Activated CD4-positive, alpha-beta memory T cell treated with anti-CD3 and anti-CD28 coated beads, Interleukin-2, amount 10 ng/mL, durations not matched to agents 7 days and 5 days (primary cell): Measurements from ENCODE around the gene PLEKHD1. TPM values are rescaled to one million over a fixed set of nuclear protein-coding genes. Genes with fewer than 3 reads are reported as not detected.
"Not testable (repeated sequence)": the region's sequence is repeated elsewhere in the genome, so short reads cannot be mapped to it uniquely, and the experiment has no call there.

Experiments
- CTCF ChIA-PET: fragments of 350-600 bp; sonication (Branson Sonifier 250); formaldehyde crosslinking; loops from one replicate; lab custom pipeline; 2021; ENCODE audit warnings: antibody characterized with exemption, inconsistent platforms; lab: Charles Lee
- POLR2A ChIA-PET: fragments of 350-600 bp; sonication (Branson Sonifier 250); formaldehyde crosslinking; loops from one replicate; lab custom pipeline; 2021; ENCODE audit warnings: antibody characterized with exemption; lab: Charles Lee
- DNase-seq: peaks from one replicate; pipeline ENCODE4 v3.0.0-alpha.2; 2020
- H3K27ac Mint-ChIP-seq: one replicate; pipeline ENCODE4 v1.8.0; 2021; ENCODE audit warnings: mild to moderate bottlenecking, mixed read lengths
- H3K27me3 Mint-ChIP-seq: one replicate; pipeline ENCODE4 v1.8.0; 2021; ENCODE audit warnings: mixed read lengths
- H3K36me3 Mint-ChIP-seq: one replicate; pipeline ENCODE4 v1.8.0; 2021; ENCODE audit warnings: low read depth, mixed read lengths
- H3K4me1 Mint-ChIP-seq: one replicate; pipeline ENCODE4 v1.8.0; 2021; ENCODE audit warnings: mixed read lengths
- H3K4me3 Mint-ChIP-seq: one replicate; pipeline ENCODE4 v1.8.0; 2021; ENCODE audit warnings: mild to moderate bottlenecking, mixed read lengths
- H3K9me3 Mint-ChIP-seq: one replicate; pipeline ENCODE4 v1.8.0; 2021; ENCODE audit warnings: mixed read lengths
- total RNA-seq, 2 experiments: library from RNA; stranded (reverse); gene quantifications; one replicate each; pipeline ENCODE4 v1.2.3, GENCODE V29; 2021

PLEKHD1 gene
- total RNA-seq, 2 experiments from 2014 or later: 0.13 to 0.15 TPM

DNA sequence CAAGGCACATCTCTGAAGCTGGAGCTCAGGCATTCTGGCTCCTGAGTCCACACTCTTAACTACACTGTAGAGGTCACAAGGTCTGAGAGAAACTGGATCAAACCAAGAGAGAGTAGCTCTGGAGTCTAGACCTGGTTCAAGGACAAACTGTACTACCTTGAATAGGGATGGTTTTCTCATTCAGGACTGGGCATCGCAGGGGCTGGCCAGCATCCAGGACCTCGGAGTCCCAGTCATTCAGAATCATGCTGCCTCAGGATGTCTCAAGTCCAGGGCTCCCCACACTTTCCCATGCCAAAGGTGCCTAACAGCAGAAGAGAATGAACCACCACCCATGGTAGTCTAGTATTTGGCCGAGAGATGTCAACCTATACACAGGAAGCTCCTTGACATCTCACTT, 13.1 kb upstream of the PLEKHD1 start:
- H3K4me3 Mint-ChIP-seq: no peak overlapping the region
- no peaks in the 10 kb centered on the region for H3K9me3 Mint-ChIP-seq
- H3K36me3 Mint-ChIP-seq: no peaks in the 10 kb centered on the region
- CTCF ChIA-PET: interaction anchor here (0.9 kb wide), 1 partner anchor 223 kb away, joined by 3 read pairs; no protein-coding TSS in a partner anchor
- H3K4me1 Mint-ChIP-seq: peaks cover 6% of the 10 kb centered on the region
- DNase-seq: no peak
- POLR2A ChIA-PET: no interaction called here
- no peaks in the 10 kb centered on the region for H3K27me3 Mint-ChIP-seq
- no peak overlapping the region for H3K27ac Mint-ChIP-seq

GRCh38 chr14:69471916-69472315, 12.6 kb upstream of the PLEKHD1 start:
- H3K4me1 Mint-ChIP-seq: peaks cover 6% of the 10 kb centered on the region
- no peaks in the 10 kb centered on the region for H3K36me3 Mint-ChIP-seq
- no peaks in the 10 kb centered on the region for H3K9me3 Mint-ChIP-seq
- no peak overlapping the region for H3K4me3 Mint-ChIP-seq
- DNase-seq: peak; percentile 36
- ChIA-PET CTCF (interaction anchor here (0.9 kb wide), 1 partner anchor 224 kb away, joined by 3 read pairs; no protein-coding TSS in a partner anchor), POLR2A (no interaction called here)
- no peaks in the 10 kb centered on the region for H3K27me3 Mint-ChIP-seq
- no peak overlapping the region for H3K27ac Mint-ChIP-seq

GRCh38 chr14:69473260-69473659, 11.3 kb upstream of the PLEKHD1 start:
- Mint-ChIP-seq H3K27ac (no peak overlapping the region), H3K27me3 (no peaks in the 10 kb centered on the region), H3K4me1 (peaks cover 6% of the 10 kb centered on the region), H3K4me3 (no peak overlapping the region), H3K9me3 (no peaks in the 10 kb centered on the region), H3K36me3 (no peaks in the 10 kb centered on the region)
- CTCF ChIA-PET: interaction anchor here (2.5 kb wide), 1 partner anchor 15 kb away, joined by 7 read pairs; no protein-coding TSS in a partner anchor
- POLR2A ChIA-PET: no interaction called here
- DNase-seq: no peak

GRCh38 chr14:69473946-69474345, 10.6 kb upstream of the PLEKHD1 start:
- no peaks in the 10 kb centered on the region for H3K27me3 Mint-ChIP-seq
- peaks cover 6% of the 10 kb centered on the region for H3K4me1 Mint-ChIP-seq
- no peak overlapping the region for H3K4me3 Mint-ChIP-seq
- H3K9me3 Mint-ChIP-seq: no peaks in the 10 kb centered on the region
- POLR2A ChIA-PET: no interaction called here
- no peak for DNase-seq
- H3K36me3 Mint-ChIP-seq: no peaks in the 10 kb centered on the region
- CTCF ChIA-PET: interaction anchor here (2.5 kb wide), 1 partner anchor 15 kb away, joined by 7 read pairs; no protein-coding TSS in a partner anchor
- H3K27ac Mint-ChIP-seq: no peak overlapping the region

DNA sequence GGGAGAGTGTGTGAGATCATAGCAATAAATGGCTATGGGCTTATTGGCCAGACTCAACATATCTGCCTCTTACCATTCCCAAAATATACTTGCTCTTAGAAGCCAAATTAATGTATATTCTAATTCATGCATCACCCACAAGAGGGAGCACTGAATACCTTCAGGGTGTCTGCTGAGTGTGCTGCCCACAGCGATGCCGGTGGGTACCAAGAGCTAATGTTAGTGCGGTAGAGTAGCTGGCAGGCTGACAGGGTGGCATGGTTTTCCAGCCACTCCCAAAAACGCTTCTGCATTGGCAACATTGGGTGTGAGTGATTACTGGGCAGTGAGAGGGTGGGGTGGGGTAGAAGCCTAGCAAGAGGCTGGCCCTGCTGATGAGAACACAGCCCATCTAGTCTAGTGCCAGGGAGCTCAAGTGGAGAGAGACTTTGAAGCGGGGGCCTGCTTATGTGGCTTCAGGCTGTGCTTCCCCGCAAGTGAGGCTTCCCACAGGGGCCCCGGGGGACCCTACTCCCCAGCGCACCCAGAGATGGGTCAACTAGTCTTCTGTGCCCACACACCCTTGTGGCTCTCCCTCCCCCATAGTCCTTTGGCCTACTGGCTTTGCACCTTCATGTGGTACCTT, 9.2 kb upstream of the PLEKHD1 start:
- Mint-ChIP-seq H3K9me3 (no peaks in the 10 kb centered on the region), H3K36me3 (no peaks in the 10 kb centered on the region), H3K4me1 (peaks cover 6% of the 10 kb centered on the region), H3K4me3 (no peak overlapping the region), H3K27ac (no peak overlapping the region), H3K27me3 (peaks cover 3% of the 10 kb centered on the region)
- POLR2A ChIA-PET: no interaction called here
- CTCF ChIA-PET: interaction anchor here (0.7 to 2.5 kb wide), 7 partner anchors 13 to 157 kb away, joined by 3 to 8 read pairs (median 3); no protein-coding TSS in a partner anchor
- DNase-seq: no peak

DNA sequence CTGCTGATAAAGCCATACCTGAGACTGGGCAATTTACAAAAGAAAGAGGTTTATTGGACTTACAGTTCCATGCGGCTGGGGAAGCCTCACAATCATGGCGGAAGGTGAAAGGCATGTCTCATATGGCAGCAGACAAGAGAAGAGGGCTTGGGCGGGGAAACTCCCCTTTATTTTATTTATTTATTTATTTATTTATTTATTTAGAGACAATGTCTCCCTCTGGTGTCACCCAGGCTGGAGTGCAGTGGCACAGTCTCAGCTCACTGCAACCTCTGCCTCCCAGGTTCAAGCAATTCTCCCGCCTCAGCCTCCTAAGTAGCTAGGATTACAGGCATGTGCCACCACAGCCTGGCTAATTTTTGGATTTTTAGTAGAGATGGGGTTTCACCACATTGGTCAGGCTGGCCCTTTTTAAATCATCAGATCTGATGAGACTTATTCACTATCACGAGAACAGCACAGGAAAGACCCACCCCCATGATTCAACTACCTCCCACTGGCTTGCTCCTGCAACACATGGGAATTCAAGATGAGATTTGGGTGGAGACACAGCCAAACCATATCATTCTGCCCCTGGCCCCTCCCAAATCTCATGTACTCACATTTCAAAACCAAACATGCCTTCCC, 7.6 kb upstream of the PLEKHD1 start:
- H3K27ac Mint-ChIP-seq, H3K9me3 Mint-ChIP-seq, POLR2A ChIA-PET, H3K4me1 Mint-ChIP-seq, DNase-seq, H3K36me3 Mint-ChIP-seq, H3K4me3 Mint-ChIP-seq, H3K27me3 Mint-ChIP-seq: not testable (repeated sequence)
- CTCF ChIA-PET: interaction anchor here (0.6 to 1.4 kb wide), 3 partner anchors 12 to 16 kb away, joined by 3 to 4 read pairs (median 4); no protein-coding TSS in a partner anchor

DNA sequence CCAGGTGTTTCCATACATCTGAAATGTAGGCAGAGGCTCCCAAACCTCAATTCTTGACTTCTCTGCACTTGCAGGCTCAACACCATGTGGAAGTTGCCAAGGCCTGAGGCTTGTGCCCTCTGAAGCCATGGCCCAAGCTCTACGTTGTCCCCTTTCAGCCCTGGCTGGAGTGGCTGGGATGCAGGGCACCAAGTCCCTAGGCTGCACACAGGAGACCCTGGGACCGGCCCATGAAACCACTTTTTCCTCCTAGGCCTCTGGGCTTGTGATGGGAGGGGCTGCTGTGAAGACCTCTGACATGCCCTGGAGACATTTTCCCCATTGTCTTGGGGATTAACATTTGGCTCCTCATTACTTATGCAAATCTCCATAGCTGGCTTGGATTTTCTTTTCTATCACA, 6.5 kb upstream of the PLEKHD1 start:
- H3K4me1 Mint-ChIP-seq, DNase-seq, H3K9me3 Mint-ChIP-seq, H3K27ac Mint-ChIP-seq, H3K36me3 Mint-ChIP-seq, POLR2A ChIA-PET, H3K4me3 Mint-ChIP-seq: not testable (repeated sequence)
- peaks cover 11% of the 10 kb centered on the region for H3K27me3 Mint-ChIP-seq
- CTCF ChIA-PET: interaction anchor here (0.8 to 1.4 kb wide), 2 partner anchors 14 to 25 kb away, joined by 3 to 4 read pairs; no protein-coding TSS in a partner anchor

DNA sequence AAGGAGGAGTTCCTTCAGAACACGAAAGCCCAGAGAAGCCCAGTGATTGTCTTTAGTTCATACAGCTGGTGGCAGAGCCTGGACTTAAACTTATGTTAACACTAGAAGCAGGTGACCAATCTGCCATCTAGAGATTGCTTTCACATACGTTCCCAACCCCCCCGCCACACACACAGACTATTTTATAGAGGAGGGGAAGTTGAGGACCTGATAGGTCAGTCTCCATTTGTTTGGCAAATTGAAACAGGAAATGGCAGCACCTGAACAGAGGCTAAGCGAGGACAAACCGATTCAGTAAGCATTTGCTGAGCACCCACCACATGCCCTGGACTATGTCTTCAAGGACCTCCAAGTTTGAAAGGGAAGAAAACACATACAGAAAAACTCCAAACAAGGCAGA, 4.8 kb upstream of the PLEKHD1 start:
- no peak for DNase-seq
- H3K4me3 Mint-ChIP-seq: no peak overlapping the region
- POLR2A ChIA-PET: no interaction called here
- peaks cover 4% of the 10 kb centered on the region for H3K4me1 Mint-ChIP-seq
- CTCF ChIA-PET: no interaction called here
- no peaks in the 10 kb centered on the region for H3K9me3 Mint-ChIP-seq
- peaks cover 20% of the 10 kb centered on the region for H3K27me3 Mint-ChIP-seq
- no peak overlapping the region for H3K27ac Mint-ChIP-seq
- no peaks in the 10 kb centered on the region for H3K36me3 Mint-ChIP-seq

GRCh38 chr14:69480136-69480535, 4.4 kb upstream of the PLEKHD1 start:
- ChIA-PET CTCF (no interaction called here), POLR2A (no interaction called here)
- H3K27ac Mint-ChIP-seq: no peak overlapping the region
- no peaks in the 10 kb centered on the region for H3K36me3 Mint-ChIP-seq
- no peak for DNase-seq
- H3K27me3 Mint-ChIP-seq: peaks cover 22% of the 10 kb centered on the region
- peaks cover 4% of the 10 kb centered on the region for H3K4me1 Mint-ChIP-seq
- H3K4me3 Mint-ChIP-seq: no peak overlapping the region
- no peaks in the 10 kb centered on the region for H3K9me3 Mint-ChIP-seq

- POLR2A ChIA-PET: no interaction called here
- CTCF ChIA-PET: interaction anchor here (0.6 kb wide), 1 partner anchor 249 kb away, joined by 3 read pairs; no protein-coding TSS in a partner anchor
- Mint-ChIP-seq H3K36me3 (no peaks in the 10 kb centered on the region), H3K27me3 (peaks cover 39% of the 10 kb centered on the region), H3K27ac (no peak overlapping the region), H3K9me3 (no peaks in the 10 kb centered on the region), H3K4me1 (peaks cover 4% of the 10 kb centered on the region), H3K4me3 (no peak overlapping the region)
- DNase-seq: no peak
These were observed 2.5 kb upstream of the PLEKHD1 start for GRCh38 chr14:69481815-69482568.

DNA sequence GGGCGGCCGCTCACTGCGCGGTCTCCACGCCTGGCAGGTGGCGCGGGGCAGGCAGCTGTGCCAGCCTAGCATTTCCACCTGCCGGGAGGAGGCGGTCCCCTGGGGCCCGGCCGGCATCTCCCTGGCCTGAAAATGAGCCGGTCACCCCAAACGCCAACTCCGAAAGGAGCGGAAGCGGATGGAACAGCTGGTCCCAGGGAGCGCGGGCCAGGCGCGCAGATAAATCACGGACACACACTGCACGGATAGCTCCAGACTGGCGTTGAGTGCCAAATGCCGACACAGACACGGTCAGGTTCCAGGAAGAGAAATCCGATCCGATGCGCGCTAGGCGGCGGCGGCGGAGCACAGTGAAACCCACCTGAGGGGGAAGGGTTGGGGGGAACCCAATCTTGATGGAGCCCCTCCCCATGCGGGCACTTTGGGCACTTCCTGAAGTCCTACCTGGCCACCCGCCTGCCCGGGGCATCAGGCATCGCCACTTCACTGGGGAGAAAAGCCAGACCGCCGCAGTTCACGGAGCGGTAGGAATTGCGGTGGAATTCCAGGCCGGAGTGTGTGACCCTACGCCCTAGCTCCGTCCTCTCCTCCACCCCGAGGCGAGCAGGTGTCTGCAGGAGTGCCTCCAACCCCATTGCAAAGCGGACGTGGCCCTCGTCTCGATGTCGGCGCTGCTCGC, 624 bp upstream of the PLEKHD1 start:
- Mint-ChIP-seq H3K27ac (no peak overlapping the region), H3K4me3 (no peak overlapping the region), H3K4me1 (peaks cover 4% of the 10 kb centered on the region), H3K36me3 (no peaks in the 10 kb centered on the region), H3K27me3 (peaks cover 49% of the 10 kb centered on the region), H3K9me3 (no peaks in the 10 kb centered on the region)
- POLR2A ChIA-PET: no interaction called here
- DNase-seq: no peak
- CTCF ChIA-PET: no interaction called here

- H3K9me3 Mint-ChIP-seq: no peaks in the 10 kb centered on the region
- POLR2A ChIA-PET: no interaction called here
- no peaks in the 10 kb centered on the region for H3K36me3 Mint-ChIP-seq
- CTCF ChIA-PET: no interaction called here
- H3K4me1 Mint-ChIP-seq: peaks cover 4% of the 10 kb centered on the region
- H3K4me3 Mint-ChIP-seq: no peak overlapping the region
- DNase-seq: no peak
- H3K27ac Mint-ChIP-seq: no peak overlapping the region
- H3K27me3 Mint-ChIP-seq: peaks cover 52% of the 10 kb centered on the region
These were observed 760 bp downstream of the PLEKHD1 start for GRCh38 chr14:69485315-69485660.

DNA sequence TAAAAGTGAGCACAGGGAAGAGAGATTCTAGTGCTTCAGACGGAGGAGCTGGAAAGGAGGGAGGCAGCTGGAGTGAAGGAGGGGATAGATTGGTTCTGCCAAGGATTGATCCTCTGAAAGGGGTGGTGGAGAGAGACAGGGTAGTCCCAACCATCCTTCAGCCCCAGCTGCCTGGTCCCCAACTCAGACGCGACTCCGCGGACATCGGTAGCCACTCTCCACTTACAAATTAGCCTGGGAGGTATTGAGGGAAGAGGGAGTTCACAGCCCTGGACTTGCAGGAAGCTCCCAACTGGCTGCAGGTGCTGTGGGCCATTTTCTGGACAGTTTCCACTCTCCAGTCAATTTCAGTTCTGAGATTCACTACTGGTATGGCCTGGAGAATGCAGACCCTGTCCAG, 1.2 kb downstream of the PLEKHD1 start:
- Mint-ChIP-seq H3K27ac (no peak overlapping the region), H3K27me3 (peaks cover 56% of the 10 kb centered on the region), H3K4me3 (no peak overlapping the region), H3K36me3 (no peaks in the 10 kb centered on the region), H3K9me3 (no peaks in the 10 kb centered on the region), H3K4me1 (peaks cover 4% of the 10 kb centered on the region)
- DNase-seq: no peak
- ChIA-PET CTCF (no interaction called here), POLR2A (no interaction called here)
